Activated gamma-delta T cell treated with Interleukin-2 at 50 U/mL for 16 hours (primary cell): Measurements from ENCODE around the gene SNRPN.
"Not testable (repeated sequence)": the region's sequence is repeated elsewhere in the genome, so short reads cannot be mapped to it uniquely, and the experiment has no call there.

Experiments used
- DNase-seq: peaks from one replicate; pipeline ENCODE4 v3.0.0-alpha.2; 2020

SNRPN gene

DNA sequence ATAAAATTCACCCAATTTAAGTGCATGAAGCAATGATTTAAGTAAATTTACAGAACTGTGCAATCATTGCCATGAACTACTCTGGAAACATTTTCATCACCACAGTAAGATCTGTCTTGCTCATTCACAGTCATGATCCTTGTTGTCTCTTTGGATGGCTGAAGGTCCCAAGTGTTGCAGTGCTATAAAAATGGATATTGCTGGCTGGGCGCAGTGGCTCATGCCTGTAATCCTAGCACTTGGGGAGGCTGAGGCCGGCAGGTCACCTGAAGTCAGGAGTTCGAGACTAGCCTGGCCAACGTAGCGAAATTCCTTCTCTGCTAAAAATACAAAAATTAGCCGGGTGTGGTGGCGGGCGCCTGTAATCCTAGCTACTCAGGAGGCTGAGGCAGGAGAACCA, 17.0 kb downstream of the SNRPN start:
- no peak for DNase-seq

DNA sequence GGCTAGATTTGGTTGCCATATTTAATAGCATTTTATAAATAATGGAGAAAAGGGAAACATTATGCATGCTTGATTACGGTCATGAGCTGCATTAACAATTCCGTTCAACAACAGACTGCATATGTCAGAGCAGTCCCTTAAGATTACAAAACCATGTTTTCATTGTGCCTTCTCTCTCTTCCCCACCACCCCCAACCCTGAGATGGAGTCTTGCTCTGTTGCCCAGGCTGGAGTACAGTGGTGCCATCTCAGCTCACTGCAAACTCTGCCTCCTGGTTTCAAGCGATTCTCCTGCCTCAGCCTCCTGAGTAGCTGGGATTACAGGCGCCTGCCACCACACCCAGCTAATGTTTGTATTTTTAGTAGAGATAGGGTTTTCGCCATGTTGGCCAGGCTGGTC, 17.9 kb downstream of the SNRPN start:
- not testable (repeated sequence) for DNase-seq

DNA sequence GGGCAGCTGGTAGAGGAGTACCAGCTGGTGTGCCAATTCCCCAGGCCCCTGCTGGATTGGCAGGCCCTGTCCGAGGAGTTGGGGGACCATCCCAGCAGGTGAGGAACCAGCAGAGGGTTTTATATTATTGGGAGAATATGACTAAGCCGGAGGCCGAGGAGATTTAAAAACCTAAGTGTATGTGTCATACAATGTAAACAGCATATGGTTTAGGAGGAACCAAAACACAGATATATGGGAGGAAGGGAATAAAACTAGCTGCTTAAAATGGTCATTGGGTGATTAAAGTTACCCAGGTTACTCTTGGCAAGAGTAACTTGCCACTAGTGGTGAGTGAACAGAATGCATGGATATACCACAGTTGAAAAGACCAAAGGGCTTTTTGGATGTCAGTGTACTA, 22.1 kb downstream of the SNRPN start:
- no peak for DNase-seq

DNA sequence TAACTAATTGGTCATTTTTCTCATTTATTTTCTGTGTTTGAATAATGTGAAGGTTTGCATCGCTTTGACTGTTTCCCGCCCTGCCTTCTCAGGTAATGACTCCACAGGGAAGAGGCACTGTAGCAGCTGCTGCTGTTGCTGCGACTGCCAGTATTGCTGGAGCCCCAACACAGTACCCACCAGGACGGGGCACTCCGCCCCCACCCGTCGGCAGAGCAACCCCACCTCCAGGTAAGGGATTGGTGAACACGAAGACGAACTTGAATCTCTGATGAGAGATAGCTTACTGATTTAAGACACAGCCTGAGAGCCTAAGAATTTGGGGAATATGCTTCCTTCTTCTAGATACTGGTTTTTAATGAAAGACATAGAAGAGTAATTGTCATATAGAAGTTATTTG, 22.9 kb downstream of the SNRPN start:
- DNase-seq, result no peak

DNA sequence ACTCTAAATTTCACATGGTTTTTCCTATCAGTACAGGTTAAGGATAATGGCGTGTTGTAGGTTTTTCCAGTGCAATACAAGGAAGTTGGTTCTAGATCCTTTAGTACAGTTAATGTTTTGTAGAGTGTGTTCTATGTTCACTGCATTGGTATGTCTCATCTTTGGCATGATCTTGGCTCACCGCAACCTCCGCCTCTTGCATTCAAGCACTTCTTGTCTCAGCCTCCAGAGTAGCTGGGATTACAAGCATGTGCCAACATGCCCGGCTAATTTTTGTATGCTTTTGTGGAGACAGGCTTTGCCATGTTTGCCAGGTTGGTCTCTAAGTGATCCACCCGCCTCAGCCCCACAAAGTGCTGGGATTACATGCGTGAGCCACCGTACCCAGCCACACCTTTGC, 30.4 kb downstream of the SNRPN start:
- no peak for DNase-seq

DNA sequence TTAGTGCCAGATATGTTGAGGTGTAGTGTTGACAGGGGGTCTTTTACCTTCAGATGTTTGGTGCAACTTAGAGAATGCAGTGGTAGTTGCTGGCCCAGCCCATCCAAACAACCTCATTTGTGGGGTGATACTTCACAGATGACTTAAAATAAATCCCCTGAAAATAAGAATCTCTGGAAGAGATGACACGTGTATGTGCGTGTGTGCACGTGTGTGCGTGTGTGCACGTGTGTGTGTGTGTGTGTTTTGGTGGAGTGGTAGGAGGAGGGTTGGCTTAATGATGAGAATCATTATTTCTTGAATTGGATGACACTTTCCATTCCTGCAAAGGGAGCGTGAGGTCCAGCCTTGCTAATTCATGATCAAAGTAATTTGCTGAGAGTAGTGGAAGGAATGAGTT, 31.9 kb downstream of the SNRPN start:
- no peak for DNase-seq

DNA sequence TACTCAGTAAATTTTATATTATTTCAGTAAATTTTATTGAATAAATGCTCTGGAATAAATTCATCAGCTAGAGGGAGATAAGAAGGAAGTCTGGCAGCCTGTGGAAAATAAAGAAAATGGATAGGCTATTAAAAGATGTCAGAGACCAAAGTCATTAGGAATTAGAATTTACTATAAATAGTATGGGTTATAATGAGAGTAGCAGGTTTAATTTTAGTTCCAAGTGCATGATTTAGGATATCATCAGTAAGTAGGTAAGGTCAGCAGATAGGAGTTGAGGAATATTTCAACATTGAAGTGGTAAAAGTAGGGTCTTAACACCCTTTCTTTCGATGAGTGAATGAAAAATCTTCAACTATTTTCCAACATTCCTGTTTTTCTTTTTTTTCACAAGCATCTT, 64.6 kb downstream of the SNRPN start:
- no peak for DNase-seq

DNA sequence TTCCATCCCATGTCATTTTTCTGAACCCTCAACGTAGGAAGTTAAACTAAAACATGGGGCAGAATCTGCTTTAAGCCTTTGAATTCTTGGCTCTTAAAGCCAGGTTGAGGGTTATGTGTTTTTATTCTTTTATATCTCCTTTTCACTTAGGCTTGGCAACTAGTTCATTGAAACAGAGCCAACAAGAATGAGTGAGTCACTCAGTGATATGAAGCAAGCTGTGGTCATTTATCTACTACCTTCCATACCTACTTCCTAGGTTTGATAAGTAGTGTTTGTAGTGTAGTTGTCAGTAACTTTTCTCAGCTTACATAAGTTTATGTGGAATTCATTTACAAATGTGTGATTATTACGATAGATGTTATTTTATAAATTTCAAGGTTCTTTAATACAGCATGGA, 67.4 kb downstream of the SNRPN start:
- DNase-seq, result no peak
